Suprapubic skin (tissue), 4 donors: ENCODE measurements around the gene TRMT112. TPM values are rescaled to one million over a fixed set of nuclear protein-coding genes. Genes with fewer than 3 reads are reported as not detected.
"Not testable (repeated sequence)": the region's sequence is repeated elsewhere in the genome, so short reads cannot be mapped to it uniquely, and the experiment has no call there.

ENCODE experiments used
- DNase-seq, 2 donors: peaks; one replicate each; pipeline ENCODE4 v3.0.0-alpha.2; 2019; ENCODE audit warnings: low spot score in 2 of 2
- H3K27ac ChIP-seq: fragments of 200-600 bp; sonication (generic); one replicate; pipeline ENCODE4 v1.5.1; 2019
- H3K27me3 ChIP-seq: fragments of 200-600 bp; sonication (generic); one replicate; pipeline ENCODE4 v1.5.1; 2019
- H3K36me3 ChIP-seq: fragments of 200-600 bp; sonication (generic); one replicate; pipeline ENCODE4 v1.5.1; 2019
- H3K4me1 ChIP-seq: fragments of 200-600 bp; sonication (generic); one replicate; pipeline ENCODE4 v1.5.1; 2019
- H3K4me3 ChIP-seq: fragments of 200-600 bp; sonication (generic); one replicate; pipeline ENCODE4 v1.5.1; 2019; ENCODE audit warnings: mild to moderate bottlenecking
- H3K9me3 ChIP-seq: fragments of 200-600 bp; sonication (generic); one replicate; pipeline ENCODE4 v1.5.1; 2019
- EP300 ChIP-seq: sonication (generic); formaldehyde crosslinking; IDR thresholded peaks from one replicate; pipeline ENCODE4 v1.6.1; 2017; ENCODE audit warnings: antibody characterized with exemption
- POLR2A ChIP-seq, 2 donors: fragments of 450-650 bp; IDR thresholded peaks; one replicate each; pipeline ENCODE4 v1.6.1; 2017; ENCODE audit warnings: antibody characterized with exemption in 2 of 2, mild to moderate bottlenecking in 2 of 2, moderate library complexity in 2 of 2
- POLR2AphosphoS5 ChIP-seq, 3 donors: sonication (generic); formaldehyde crosslinking; IDR thresholded peaks; one replicate each; pipeline ENCODE4 v1.6.1; 2017; ENCODE audit warnings: antibody characterized with exemption in 3 of 3
- WGBS: methylation state at CpG from one replicate; pipeline ENCODE4 v1.1.5; 2018; 5-methylcytosine and 5-hydroxymethylcytosine counted together
- total RNA-seq, 4 donors: library from RNA; depleted of rRNA; stranded (reverse); fragments of >200 nt; gene quantifications; one replicate each; pipeline ENCODE4 v1.1.0, GENCODE V29; 2016
- TF ChIP-seq, protein P1 (sequence below), 2 donors: fragments of 200-600 bp in 1 of 2; fragments of 450-650 bp in 1 of 2; sonication (generic) in 1 of 2; IDR thresholded peaks; one replicate each; pipeline ENCODE4 v1.5.1; 2016 to 2019; ENCODE audit warnings: antibody characterized with exemption in 2 of 2, mild to moderate bottlenecking in 1 of 2, moderate library complexity in 1 of 2

TRMT112 gene
- total RNA-seq, 4 donors from 2014 or later, result 170 to 332 (median 255) TPM

DNA sequence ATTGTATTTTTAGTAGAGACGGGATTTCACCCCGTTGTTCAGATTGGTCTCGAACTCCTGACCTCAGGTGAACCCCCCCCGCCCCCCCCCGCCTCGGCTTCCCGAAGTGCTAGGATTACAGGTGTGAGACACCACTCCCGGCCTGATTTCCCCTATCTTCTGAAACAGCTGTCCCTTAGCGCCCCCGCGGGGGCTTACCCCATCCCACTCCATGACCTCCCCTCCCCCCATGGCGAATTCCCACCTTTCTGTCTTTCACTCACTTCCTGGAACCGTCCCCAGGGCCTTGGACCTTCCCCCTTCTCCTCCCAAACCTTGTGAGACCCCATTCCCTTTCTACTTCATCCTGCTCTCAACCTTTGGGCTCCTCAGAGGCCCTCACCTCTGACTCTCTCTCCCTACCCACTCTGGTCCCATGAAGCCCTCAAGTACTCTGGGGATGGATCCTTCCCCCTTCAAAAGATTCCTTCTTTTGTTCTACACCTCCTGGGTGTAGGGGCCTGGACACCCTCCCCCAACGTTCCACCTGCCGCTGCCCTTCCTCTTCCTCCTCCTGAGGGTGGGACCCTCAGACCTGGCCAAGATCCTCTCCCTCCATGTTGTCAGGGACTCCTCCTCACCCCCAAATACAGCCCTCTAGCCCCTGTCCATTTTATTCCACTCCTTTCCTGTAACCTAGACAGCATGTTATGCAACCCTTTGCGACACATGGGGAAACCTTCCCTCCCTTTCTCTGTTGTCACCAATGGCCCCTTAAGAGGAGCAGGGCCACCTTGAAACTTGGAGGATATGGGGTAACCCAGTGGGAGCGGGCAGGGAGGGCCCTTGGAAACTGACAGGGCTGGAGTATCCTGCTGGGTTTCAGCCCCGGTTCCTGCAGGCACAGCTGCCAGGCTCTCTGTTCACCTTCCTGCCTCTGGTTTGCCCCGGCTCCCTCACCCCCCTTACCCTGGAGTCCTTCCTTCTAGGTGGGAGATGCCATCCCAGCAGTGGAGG, 1.7 kb upstream of the TRMT112 start:
- H3K4me3 ChIP-seq, result peak overlapping the region; percentile 88
- H3K9me3 ChIP-seq, result no peaks in the 10 kb centered on the region
- 15% methylated on average over 14 of the region's 19 CpGs for WGBS
- peaks cover 48% of the 10 kb centered on the region for H3K36me3 ChIP-seq
- TF ChIP-seq, protein P1, sequence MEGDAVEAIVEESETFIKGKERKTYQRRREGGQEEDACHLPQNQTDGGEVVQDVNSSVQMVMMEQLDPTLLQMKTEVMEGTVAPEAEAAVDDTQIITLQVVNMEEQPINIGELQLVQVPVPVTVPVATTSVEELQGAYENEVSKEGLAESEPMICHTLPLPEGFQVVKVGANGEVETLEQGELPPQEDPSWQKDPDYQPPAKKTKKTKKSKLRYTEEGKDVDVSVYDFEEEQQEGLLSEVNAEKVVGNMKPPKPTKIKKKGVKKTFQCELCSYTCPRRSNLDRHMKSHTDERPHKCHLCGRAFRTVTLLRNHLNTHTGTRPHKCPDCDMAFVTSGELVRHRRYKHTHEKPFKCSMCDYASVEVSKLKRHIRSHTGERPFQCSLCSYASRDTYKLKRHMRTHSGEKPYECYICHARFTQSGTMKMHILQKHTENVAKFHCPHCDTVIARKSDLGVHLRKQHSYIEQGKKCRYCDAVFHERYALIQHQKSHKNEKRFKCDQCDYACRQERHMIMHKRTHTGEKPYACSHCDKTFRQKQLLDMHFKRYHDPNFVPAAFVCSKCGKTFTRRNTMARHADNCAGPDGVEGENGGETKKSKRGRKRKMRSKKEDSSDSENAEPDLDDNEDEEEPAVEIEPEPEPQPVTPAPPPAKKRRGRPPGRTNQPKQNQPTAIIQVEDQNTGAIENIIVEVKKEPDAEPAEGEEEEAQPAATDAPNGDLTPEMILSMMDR (IDR thresholded peaks at IDR 0.05), result no peak
- TF ChIP-seq POLR2AphosphoS5 (IDR thresholded peaks at IDR 0.05) (no peak), EP300 (no peak), POLR2A (IDR thresholded peaks at IDR 0.05) (no peak)
- H3K27ac ChIP-seq, result peak overlapping the region; percentile 99
- peaks cover 64% of the 10 kb centered on the region for H3K4me1 ChIP-seq
- no peaks in the 10 kb centered on the region for H3K27me3 ChIP-seq
- no peak for DNase-seq

DNA sequence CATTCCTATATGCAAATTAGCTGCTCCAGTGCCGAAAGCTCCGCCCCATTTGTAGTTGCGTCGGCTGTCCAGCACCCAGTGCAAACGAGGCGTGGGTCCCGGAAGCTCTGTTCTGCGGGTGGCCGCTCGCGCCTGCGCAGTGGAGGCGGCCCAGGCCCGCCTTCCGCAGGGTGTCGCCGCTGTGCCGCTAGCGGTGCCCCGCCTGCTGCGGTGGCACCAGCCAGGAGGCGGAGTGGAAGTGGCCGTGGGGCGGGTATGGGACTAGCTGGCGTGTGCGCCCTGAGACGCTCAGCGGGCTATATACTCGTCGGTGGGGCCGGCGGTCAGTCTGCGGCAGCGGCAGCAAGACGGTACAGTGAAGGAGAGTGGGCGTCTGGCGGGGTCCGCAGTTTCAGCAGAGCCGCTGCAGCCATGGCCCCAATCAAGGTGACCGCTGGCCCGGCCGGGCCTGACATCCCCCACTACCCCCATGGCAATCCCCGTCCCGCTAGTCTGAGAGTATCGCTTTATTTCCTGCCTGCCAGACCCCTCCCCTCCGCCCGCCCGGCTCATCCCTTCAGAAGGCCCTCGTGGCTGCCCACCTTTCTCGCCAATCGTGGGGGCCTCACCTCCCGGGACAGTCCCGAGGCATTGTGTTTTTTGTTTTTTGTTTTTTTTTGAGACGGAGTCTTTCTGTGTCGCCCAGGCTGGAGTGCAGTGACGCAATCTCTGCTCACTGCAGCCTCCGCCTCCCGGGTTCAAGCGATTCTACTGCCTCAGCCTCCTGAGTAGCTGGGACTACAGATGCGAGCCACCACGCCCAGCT, 804 bp upstream of the TRMT112 start, which contains the start of gene PRDX5:
PRDX5 (plus strand) TSS at position 161 of the 805 bp plus-strand sequence; CDS start at position 256, 95 bp downstream.
- peaks cover 48% of the 10 kb centered on the region for H3K36me3 ChIP-seq
- WGBS, result 0% methylated on average over 24 of the region's 61 CpGs
- H3K9me3 ChIP-seq, result no peaks in the 10 kb centered on the region
- peak within 1 kb of the TSS; percentile 99 for H3K27ac ChIP-seq
- peak in 1 of 2 donors; percentile 51 for TF ChIP-seq POLR2A (IDR thresholded peaks at IDR 0.05)
- peak in 1 of 3 donors; percentile 57 for TF ChIP-seq POLR2AphosphoS5 (IDR thresholded peaks at IDR 0.05)
- TF ChIP-seq, protein P1 (IDR thresholded peaks at IDR 0.05), result peak in 1 of 2 donors; percentile 34
- no peak for TF ChIP-seq EP300
- H3K27me3 ChIP-seq, result no peaks in the 10 kb centered on the region
- peak; percentile 98 to 99 for DNase-seq
- H3K4me3 ChIP-seq, result peak within 1 kb of the TSS; percentile 88
- peaks cover 69% of the 10 kb centered on the region for H3K4me1 ChIP-seq

DNA sequence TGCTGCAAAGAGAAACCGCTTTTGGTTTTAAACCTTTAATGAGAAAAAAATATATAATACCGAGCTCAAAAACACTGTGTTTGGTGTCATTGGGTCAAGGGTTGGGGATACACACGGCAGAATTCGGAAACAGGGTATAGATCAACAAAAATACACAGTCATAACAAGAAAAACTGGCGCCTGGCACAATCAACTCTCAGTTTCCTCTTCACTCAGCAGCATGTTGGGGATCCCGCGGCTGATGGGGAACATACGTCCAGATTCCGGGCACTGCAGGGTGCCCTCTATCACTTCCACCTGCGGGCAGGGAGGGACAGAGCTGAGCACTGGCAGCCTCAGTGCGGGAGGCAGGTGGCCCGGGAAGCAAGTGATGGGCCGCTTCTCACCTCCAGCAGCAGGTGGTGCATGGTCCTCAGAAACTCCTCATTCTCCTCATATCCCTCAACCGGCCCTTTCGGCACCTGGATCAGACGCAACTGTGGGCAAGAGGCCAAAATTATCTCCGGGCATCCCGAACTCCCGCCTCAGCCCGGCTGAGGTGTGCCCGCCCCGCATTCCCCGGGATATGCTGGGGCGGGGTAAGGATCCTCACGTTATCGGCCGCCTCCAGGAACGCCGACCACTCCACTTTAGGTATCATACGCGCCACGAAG, 561 bp downstream of the TRMT112 start:
- TF ChIP-seq POLR2A (IDR thresholded peaks at IDR 0.05) (no peak), EP300 (no peak), POLR2AphosphoS5 (IDR thresholded peaks at IDR 0.05) (no peak)
- TF ChIP-seq, protein P1 (IDR thresholded peaks at IDR 0.05), result no peak
- DNase-seq, result no peak
- Histone ChIP-seq H3K4me3 (peak overlapping the region; percentile 88), H3K4me1 (peaks cover 70% of the 10 kb centered on the region), H3K27ac (peak overlapping the region; percentile 99), H3K36me3 (peaks cover 37% of the 10 kb centered on the region), H3K9me3 (no peaks in the 10 kb centered on the region), H3K27me3 (no peaks in the 10 kb centered on the region)
- 17% methylated on average over 11 of the region's 32 CpGs for WGBS

DNA sequence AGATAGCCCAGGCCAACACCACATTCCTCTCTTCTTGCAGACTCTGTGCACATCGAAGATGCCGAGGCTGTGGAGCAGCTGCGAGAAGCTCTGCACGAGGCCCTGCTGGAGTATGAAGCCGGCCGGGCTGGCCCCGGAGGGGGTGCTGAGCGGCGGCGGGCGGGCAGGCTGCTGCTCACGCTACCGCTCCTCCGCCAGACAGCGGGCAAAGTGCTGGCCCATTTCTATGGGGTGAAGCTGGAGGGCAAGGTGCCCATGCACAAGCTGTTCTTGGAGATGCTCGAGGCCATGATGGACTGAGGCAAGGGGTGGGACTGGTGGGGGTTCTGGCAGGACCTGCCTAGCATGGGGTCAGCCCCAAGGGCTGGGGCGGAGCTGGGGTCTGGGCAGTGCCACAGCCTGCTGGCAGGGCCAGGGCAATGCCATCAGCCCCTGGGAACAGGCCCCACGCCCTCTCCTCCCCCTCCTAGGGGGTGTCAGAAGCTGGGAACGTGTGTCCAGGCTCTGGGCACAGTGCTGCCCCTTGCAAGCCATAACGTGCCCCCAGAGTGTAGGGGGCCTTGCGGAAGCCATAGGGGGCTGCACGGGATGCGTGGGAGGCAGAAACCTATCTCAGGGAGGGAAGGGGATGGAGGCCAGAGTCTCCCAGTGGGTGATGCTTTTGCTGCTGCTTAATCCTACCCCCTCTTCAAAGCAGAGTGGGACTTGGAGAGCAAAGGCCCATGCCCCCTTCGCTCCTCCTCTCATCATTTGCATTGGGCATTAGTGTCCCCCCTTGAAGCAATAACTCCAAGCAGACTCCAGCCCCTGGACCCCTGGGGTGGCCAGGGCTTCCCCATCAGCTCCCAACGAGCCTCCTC, 1.5 kb downstream of the TRMT112 start:
- H3K27ac ChIP-seq, H3K9me3 ChIP-seq, H3K27me3 ChIP-seq, H3K4me3 ChIP-seq, DNase-seq: not testable (repeated sequence)
- Histone ChIP-seq H3K36me3 (peaks cover 29% of the 10 kb centered on the region), H3K4me1 (peaks cover 63% of the 10 kb centered on the region)
- WGBS, result 83% methylated on average over 20 of the region's 25 CpGs
